Myocyte (in vitro differentiated cells): ENCODE results near the gene EGFL6. TPM values are rescaled to one million over a fixed set of nuclear protein-coding genes. Genes with fewer than 3 reads are reported as not detected.

ENCODE experiments used
- DNase-seq: peaks from one replicate; pipeline ENCODE4 v3.0.0-alpha.2; 2012; ENCODE audit warnings: low read depth
- polyA plus RNA-seq: library from polyadenylated mRNA; unstranded; fragments of >200 nt; gene quantifications from one replicate; pipeline ENCODE4 v1.2.1, GENCODE V29; 2012; ENCODE audit warnings: missing spikeins
- total RNA-seq: library from RNA; depleted of rRNA; stranded (reverse); fragments of >200 nt; gene quantifications from 2 replicates; pipeline ENCODE4 v1.2.3, GENCODE V29; 2014

Gene EGFL6
- not detected in 2 replicates for total RNA-seq
- not detected for polyA plus RNA-seq

- no peak for DNase-seq
These were observed at the start of gene EGFL6 for GRCh38 chrX:13569479-13570260. EGFL6 (plus strand) TSS chrX:13569601; CDS start chrX:13569862, 261 bp downstream.

- no peak for DNase-seq
These were observed 49.0 kb upstream of the EGFL6 start for GRCh38 chrX:13520351-13520750.

- DNase-seq: no peak
These were observed 48.5 kb upstream of the EGFL6 start for GRCh38 chrX:13520936-13521335.

- no peak for DNase-seq
These were observed 46.6 kb upstream of the EGFL6 start for GRCh38 chrX:13522811-13523210.

GRCh38 chrX:13533726-13534125, 35.7 kb upstream of the EGFL6 start:
- DNase-seq: peak; percentile 85

- DNase-seq: peak; percentile 69
These were observed 33.8 kb upstream of the EGFL6 start for GRCh38 chrX:13535376-13536165.

- no peak for DNase-seq
These were observed 32.9 kb upstream of the EGFL6 start for GRCh38 chrX:13536551-13536950.

GRCh38 chrX:13538414-13538813, 31.0 kb upstream of the EGFL6 start:
- DNase-seq: no peak

GRCh38 chrX:13540602-13541001, 28.8 kb upstream of the EGFL6 start:
- no peak for DNase-seq

- DNase-seq: peak; percentile 73
These were observed 23.7 kb upstream of the EGFL6 start for GRCh38 chrX:13545726-13546125.

GRCh38 chrX:13547671-13548070, 21.7 kb upstream of the EGFL6 start:
- no peak for DNase-seq

GRCh38 chrX:13550346-13550745, 19.1 kb upstream of the EGFL6 start:
- no peak for DNase-seq

- no peak for DNase-seq
These were observed 17.8 kb upstream of the EGFL6 start for GRCh38 chrX:13551610-13552009.

- no peak for DNase-seq
These were observed 16.5 kb upstream of the EGFL6 start for GRCh38 chrX:13552892-13553291.

- no peak for DNase-seq
These were observed 3.9 kb upstream of the EGFL6 start for GRCh38 chrX:13565511-13565910.

GRCh38 chrX:13570261-13570605, 832 bp downstream of the EGFL6 start:
- no peak for DNase-seq

- no peak for DNase-seq
These were observed 1.7 kb downstream of the EGFL6 start for GRCh38 chrX:13571136-13571535.

- no peak for DNase-seq
These were observed 5.2 kb downstream of the EGFL6 start for GRCh38 chrX:13574600-13574999.

- DNase-seq: no peak
These were observed 10.3 kb downstream of the EGFL6 start for GRCh38 chrX:13579661-13580060.

- DNase-seq: no peak
These were observed 12.2 kb downstream of the EGFL6 start for GRCh38 chrX:13581554-13581953.

GRCh38 chrX:13587786-13588477, 18.5 kb downstream of the EGFL6 start:
- DNase-seq: no peak

- DNase-seq: no peak
These were observed 20.8 kb downstream of the EGFL6 start for GRCh38 chrX:13590207-13590606.
